Measurements from ENCODE around the gene EFCAB11.

GRCh38 chr14:89823743-89824142 is 130.8 kb downstream of the EFCAB11 start:
- no peak for TF ChIP-seq CTCF (IDR thresholded peaks at IDR 0.05; ENCODE audit: low read length)
- no peak for TF ChIP-seq EZH2 (IDR thresholded peaks at IDR 0.05; ENCODE audit: borderline replicate concordance, low read length)
